ENCODE measurements around the gene GMDS. TPM values are rescaled to one million over a fixed set of nuclear protein-coding genes. Genes with fewer than 3 reads are reported as not detected.

The GMDS gene
- total and polyA plus RNA-seq, 2 donors (not counting 3 experiments of a cell fraction or from before 2014, with no cell fraction given), result 9.8 to 23.5 TPM

DNA sequence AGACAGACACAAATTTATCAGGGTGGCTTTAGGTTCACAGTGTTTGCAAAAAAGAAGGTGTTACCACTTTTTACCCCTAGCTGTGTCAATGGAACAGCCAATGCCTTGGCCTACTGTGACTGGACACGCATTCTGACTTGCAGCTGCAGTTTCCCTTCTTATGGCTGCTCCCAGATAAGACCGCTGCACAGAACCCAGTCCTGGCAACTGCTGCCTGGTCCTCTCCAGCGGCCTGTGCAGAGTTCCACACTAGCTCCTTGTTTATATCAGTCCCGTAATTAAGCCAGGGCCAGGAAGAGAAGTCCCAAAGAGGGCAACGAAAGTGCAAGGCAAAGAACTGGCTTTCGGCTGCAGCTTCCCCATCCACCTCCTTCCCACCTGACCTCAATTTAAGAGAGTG is 352.7 kb downstream of the GMDS start:
- no peak overlapping the region for H3K4me3 ChIP-seq (replicated peaks in 1 of 3; ENCODE audit: insufficient read depth in 1 of 3, low read depth in 1 of 3, low read length in 3 of 3)
- H3K4me2 ChIP-seq (ENCODE audit: insufficient read depth, low read length), result no peak overlapping the region
- ChIA-PET CTCF (interaction anchor here (0.7 to 2.2 kb wide), 5 partner anchors 8 to 212 kb away, joined by 3 to 13 read pairs (median 5); no protein-coding TSS in a partner anchor), POLR2A (no interaction called here)
- H3K27ac ChIP-seq (ENCODE audit: insufficient read depth, low read depth, low read length), result no peak overlapping the region
- no TSS peak for BruUV-seq (replicated peaks)
- H3K9ac ChIP-seq (replicated peaks; ENCODE audit: extremely low read depth, insufficient read depth, low read length), result no peak overlapping the region
- H3K36me3 ChIP-seq (ENCODE audit: control insufficient read depth in 2 of 2, extremely low read depth in 1 of 2, insufficient read depth in 2 of 2, low read length in 2 of 2), result no peaks in the 10 kb centered on the region
- FAIRE-seq (no peak), DNase-seq (ENCODE audit: low read depth, low spot score) (no peak)
- H3K4me1 ChIP-seq (ENCODE audit: control insufficient read depth, extremely low read depth, insufficient read depth, low read length), result peaks cover 2% of the 10 kb centered on the region
- H3K9me1 ChIP-seq (replicated peaks; ENCODE audit: control insufficient read depth, extremely low read depth, insufficient read depth, low read length), result no peaks in the 10 kb centered on the region
- dilution Hi-C loops (cut with MboI; ENCODE audit: extremely low pct_ligation_motif_present, low sequenced_read_pairs), result no loop called here
- H4K20me1 ChIP-seq (replicated peaks; ENCODE audit: control insufficient read depth, extremely low read depth, insufficient read depth, low read length), result no peaks in the 10 kb centered on the region
- intact Hi-C loops (cut with micrococcal nuclease), result loop anchor here (5.0 kb wide), 1 partner anchor 210 kb away; no protein-coding TSS in a partner anchor
- TF ChIP-seq EZH2 (IDR thresholded peaks at IDR 0.05; ENCODE audit: borderline replicate concordance, low read depth, low read length, severe bottlenecking) (no peak), MYC (IDR thresholded peaks at IDR 0.05; ENCODE audit: low read depth, low read length) (no peak), JUN (IDR thresholded peaks at IDR 0.05; ENCODE audit: borderline replicate concordance, insufficient read depth, insufficient read length, low read depth) (no peak), FOS (IDR thresholded peaks at IDR 0.05; ENCODE audit: borderline replicate concordance, insufficient read depth, low read length) (no peak), POLR2AphosphoS5 (IDR thresholded peaks at IDR 0.05; ENCODE audit: insufficient read depth, low read depth, low read length) (no peak), POLR2A (IDR thresholded peaks at IDR 0.05; ENCODE audit: low read depth, low read length) (no peak), GATA2 (IDR thresholded peaks at IDR 0.05; ENCODE audit: insufficient read depth, insufficient read length, low read depth, low read length) (no peak)
- TF ChIP-seq, protein P1, sequence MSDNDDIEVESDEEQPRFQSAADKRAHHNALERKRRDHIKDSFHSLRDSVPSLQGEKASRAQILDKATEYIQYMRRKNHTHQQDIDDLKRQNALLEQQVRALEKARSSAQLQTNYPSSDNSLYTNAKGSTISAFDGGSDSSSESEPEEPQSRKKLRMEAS (IDR thresholded peaks at IDR 0.05; ENCODE audit: insufficient read depth, insufficient read length), result no peak
- TF ChIP-seq, protein P2, sequence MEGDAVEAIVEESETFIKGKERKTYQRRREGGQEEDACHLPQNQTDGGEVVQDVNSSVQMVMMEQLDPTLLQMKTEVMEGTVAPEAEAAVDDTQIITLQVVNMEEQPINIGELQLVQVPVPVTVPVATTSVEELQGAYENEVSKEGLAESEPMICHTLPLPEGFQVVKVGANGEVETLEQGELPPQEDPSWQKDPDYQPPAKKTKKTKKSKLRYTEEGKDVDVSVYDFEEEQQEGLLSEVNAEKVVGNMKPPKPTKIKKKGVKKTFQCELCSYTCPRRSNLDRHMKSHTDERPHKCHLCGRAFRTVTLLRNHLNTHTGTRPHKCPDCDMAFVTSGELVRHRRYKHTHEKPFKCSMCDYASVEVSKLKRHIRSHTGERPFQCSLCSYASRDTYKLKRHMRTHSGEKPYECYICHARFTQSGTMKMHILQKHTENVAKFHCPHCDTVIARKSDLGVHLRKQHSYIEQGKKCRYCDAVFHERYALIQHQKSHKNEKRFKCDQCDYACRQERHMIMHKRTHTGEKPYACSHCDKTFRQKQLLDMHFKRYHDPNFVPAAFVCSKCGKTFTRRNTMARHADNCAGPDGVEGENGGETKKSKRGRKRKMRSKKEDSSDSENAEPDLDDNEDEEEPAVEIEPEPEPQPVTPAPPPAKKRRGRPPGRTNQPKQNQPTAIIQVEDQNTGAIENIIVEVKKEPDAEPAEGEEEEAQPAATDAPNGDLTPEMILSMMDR (IDR thresholded peaks at IDR 0.05; ENCODE audit: extremely low read depth in 1 of 2, insufficient read depth in 1 of 2, low read depth in 1 of 2, low read length in 2 of 2), result no peak
- no peaks in the 10 kb centered on the region for H3K27me3 ChIP-seq (ENCODE audit: control insufficient read depth in 2 of 2, insufficient read depth in 2 of 2, low read length in 2 of 2)
- H3K9me3 ChIP-seq (replicated peaks; ENCODE audit: control insufficient read depth, insufficient read depth, low read length), result no peaks in the 10 kb centered on the region
- no peaks in the 10 kb centered on the region for H3K79me2 ChIP-seq (ENCODE audit: control insufficient read depth, insufficient read depth, low read length)
- H2AFZ ChIP-seq (ENCODE audit: low read depth, low read length), result no peak overlapping the region

Data from endothelial cell of umbilical vein (primary cell).